Tibial nerve (tissue), 4 donors: ENCODE results near the gene ATP2A3.

ENCODE experiments used
- CTCF ChIP-seq, 5 experiments: fragments of 200-600 bp in 3 of 5; fragments of 450-650 bp in 2 of 5; sonication (generic) in 3 of 5; IDR thresholded peaks; one replicate each; pipeline ENCODE4 v1.5.1; 2016 to 2019; ENCODE audit warnings: antibody characterized with exemption in 5 of 5, mild to moderate bottlenecking in 3 of 5, moderate library complexity in 2 of 5
- EP300 ChIP-seq, 2 donors: sonication (generic); formaldehyde crosslinking; IDR thresholded peaks; one replicate each; pipeline ENCODE4 v1.6.1; 2017; ENCODE audit warnings: antibody characterized with exemption in 2 of 2, mild to moderate bottlenecking in 1 of 2
- POLR2A ChIP-seq, 2 donors: fragments of 450-650 bp; IDR thresholded peaks; one replicate each; pipeline ENCODE4 v1.6.1; 2017; ENCODE audit warnings: antibody characterized with exemption in 2 of 2, mild to moderate bottlenecking in 2 of 2, moderate library complexity in 2 of 2

- no peak for TF ChIP-seq CTCF (IDR thresholded peaks at IDR 0.05)
- TF ChIP-seq POLR2A (IDR thresholded peaks at IDR 0.05), result no peak
- TF ChIP-seq EP300 (IDR thresholded peaks at IDR 0.05), result no peak
Measured at GRCh38 chr17:3951420-3951819, 12.8 kb downstream of the ATP2A3 start.
